GM18858 (cell line): Measurements from ENCODE around the gene SLC25A13.
A peak's percentile ranks its signal among the peaks of the same experiment; 100 is the strongest.
"Not testable (repeated sequence)": the region's sequence is repeated elsewhere in the genome, so short reads cannot be mapped to it uniquely, and the experiment has no call there.

Source experiments
- ATAC-seq: cut with Tn5 transposase; IDR thresholded peaks from one replicate; pipeline ENCODE4 v1.9.1; 2021; ENCODE audit not compliant: unreplicated experiment

Gene SLC25A13

DNA sequence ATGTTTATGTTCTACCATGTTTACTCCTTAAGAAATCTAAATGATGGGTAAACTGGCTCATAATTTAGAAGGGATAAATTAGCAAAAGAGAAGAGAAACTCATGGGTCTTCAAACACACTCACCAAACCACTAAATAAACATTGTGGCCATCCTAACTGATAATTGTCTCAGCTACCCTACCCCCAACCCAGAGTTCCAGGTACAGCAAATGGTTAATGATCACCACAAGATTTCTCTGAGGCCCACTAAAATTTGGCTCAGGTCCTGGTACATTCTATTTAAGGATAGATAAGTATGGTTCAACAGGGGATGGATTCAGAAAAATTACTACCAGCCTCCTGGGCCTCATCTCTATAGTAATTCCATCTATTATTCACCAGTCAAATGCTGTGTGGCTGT lies 21.4 kb downstream of the SLC25A13 start:
- ATAC-seq, result no peak

DNA sequence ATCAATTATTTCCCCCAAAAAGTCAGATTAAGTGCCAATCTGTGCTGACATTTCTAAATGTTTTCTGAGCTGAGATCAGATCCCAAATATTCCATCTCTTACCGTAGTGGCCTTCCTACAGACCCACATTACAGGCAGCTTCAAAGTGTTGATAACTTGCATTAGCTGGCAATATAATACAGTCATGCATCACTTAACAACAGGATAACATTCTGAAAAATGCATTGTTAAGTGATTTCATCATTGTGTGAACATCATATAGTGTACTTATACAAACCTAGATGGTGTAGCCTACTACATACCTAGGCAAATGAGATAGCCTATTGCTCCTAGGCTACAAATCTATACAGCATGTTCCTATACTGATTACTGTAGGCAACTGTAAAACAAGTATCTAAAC lies 22.4 kb downstream of the SLC25A13 start:
- no peak for ATAC-seq

DNA sequence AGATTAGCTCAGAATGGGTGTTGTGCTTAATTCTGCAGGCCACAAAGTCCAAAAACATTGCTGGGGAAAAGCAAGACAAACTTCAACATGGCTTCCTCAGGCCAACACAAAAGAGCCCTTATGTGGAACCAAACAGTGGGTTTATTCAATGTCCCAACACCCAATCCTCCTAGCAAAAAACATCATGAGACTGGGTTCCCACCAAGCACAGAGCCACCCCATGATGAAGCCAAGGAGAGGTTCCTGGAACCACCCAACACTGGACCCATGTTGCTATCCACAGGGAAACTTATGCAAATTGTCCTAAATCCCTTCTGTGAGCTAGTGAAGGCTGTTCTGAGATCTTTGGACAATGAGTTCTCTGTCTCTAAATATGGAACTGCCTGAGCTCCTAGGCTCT lies 24.0 kb downstream of the SLC25A13 start:
- no peak for ATAC-seq

DNA sequence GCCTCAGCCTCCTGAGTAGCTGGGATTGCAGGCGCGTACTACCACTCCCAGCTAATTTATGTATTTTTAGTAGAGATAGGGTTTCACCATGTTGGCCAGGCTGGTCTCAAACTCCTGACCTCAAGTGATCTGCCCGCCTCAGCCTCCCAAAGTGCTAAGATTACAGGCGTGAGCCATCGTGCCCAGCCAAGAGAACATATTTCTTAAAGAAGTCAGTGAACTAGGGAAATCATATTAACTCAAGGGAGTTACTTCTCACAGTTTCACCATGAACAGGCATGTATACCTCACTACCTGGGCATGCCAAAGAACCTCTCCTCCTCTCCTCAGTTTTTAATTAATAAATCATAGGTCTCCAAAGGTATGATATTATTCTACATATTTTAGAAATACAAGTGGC lies 24.5 kb downstream of the SLC25A13 start:
- not testable (repeated sequence) for ATAC-seq

DNA sequence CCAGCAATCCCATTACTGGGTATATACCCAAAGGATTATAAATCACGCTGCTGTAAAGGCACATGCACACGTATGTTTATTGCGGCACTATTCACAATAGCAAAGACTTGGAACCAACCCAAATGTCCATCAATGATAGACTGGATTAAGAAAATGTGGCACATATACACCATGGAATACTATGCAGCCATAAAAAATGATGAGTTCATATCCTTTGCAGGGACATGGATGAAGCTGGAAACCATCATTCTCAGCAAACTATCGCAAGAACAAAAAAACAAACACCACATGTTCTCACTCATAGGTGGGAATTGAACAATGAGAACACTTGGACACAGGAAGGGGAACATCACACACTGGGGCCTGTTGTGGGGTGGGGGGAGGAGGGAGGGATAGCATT lies 28.0 kb downstream of the SLC25A13 start:
- not testable (repeated sequence) for ATAC-seq

DNA sequence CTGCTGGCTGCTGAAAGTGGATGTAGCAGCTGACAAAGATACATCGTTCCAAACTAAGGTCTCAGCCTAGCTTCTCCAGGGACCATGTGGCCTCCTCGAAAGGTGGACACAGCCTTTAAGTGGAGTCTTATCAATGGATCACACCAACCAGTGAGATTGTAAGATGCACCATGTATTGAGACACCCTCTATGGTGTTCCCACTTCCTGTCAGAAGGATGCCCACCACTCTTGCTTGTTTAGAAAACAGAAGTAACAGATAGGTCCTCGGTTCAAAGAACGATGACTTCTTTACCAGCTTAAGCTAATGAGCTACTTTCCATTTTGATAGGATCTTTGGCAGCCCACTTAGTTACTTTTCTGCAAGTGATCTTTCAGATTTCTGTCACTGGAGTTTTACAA lies 34.3 kb downstream of the SLC25A13 start:
- no peak for ATAC-seq

DNA sequence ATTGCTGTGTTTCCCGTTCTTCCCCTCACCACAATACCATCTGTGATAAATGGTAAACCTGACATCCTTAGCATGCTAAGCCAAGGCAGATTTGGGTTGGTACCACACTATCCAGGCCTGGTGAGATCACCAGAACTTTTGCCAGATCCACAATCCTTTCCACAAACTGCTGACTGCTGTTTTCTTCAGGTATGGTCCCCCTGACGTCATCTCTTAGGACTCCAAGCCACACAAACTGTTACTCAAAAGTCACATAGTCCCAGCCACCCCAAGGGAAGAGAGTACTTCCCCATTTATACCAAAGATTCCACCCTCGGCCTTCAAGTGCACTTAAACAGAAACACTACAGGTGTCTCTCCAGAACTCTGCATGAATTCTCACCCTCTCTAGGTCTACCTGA lies 34.8 kb downstream of the SLC25A13 start:
- peak; percentile 28 for ATAC-seq

DNA sequence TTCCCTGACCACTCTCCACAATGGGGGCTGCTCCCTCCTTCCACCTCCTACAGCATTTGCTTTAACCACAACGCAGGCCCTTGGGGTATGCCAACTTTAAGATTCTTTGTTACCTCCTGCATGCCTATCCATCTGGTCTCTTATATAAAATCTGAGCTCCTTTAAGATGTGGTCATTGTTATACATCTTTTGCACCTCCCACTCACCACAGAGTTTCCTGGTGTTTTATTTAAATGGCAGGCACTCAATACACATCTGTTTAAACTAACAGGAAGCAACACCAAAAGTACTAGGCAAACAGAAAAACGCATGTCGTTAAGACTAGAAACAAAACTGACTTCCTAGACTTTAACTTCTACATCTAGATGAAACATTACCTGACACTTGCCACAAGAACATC lies 36.3 kb downstream of the SLC25A13 start:
- peak; percentile 67 for ATAC-seq

DNA sequence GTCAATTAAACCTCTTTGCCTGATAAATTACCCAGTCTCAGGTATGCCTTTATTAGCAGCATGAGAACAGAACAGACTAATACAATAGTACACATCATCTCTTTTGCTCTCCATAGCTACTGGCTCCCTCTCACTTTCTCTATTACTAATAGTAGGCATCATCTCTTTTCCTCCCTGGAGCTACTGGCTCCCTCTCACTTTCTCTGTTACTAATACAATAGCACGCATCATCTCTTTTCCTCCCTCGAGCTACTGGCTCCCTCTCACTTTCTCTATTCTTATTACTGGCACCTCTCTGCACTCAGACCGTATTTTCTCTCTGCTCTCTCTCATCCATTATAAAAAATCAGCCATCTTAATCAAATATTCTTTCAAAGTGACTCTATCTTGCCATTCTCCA lies 37.1 kb downstream of the SLC25A13 start:
- peak; percentile 59 for ATAC-seq

DNA sequence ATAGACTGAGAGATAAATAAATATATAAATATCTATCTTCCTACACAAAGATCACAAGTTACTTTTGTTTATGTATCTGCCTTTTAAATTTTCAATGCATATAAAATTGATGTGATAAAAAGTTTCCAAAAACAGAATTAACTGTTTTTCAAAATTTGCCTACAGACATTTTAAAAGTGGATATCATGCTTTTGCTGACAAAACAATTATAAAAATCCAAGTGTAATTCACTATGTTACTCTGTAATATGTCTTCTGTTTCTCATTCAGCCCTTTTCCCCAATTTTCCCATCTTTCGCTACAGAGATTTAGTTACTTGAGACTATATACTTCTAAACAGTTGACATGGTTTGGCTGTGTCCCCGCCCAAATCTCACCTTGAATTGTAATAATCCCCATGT lies 37.7 kb downstream of the SLC25A13 start:
- ATAC-seq, result no peak

DNA sequence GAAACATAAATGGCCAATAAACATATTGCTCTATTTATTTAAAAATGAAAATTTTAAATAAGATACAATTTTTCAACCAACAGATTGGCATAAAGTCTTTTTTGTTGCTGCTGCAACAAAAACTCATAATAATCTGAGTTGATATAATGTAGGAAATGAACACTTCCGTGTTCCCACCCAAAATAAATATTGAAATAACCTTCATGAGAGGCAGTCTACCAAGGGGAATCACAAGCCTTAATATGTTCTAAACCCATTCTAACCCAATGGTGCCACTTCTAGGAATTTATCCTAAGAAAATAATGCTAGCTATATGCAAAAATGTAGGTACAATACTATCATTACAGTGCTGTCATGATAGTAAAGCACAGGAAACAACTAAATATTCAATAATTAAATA lies 39.1 kb downstream of the SLC25A13 start:
- ATAC-seq, result no peak

DNA sequence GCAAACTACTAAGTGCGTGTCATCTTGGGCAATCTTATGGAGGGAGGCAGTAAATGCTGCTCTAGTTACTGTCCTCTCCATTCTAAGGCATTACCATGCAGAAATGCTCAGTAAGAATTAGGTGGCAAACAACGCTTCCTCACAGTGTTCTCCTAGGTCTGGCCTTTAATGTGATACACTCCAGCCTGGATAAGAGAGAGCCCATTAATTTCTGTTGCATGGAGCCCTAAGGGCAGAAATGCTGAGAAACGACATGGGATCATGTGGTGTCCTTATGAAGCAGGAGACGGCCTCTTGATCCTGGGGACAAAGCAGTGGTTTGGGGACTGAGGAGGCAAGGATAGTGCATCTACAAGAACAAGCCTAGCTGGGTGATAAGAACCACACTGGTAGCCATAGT lies 44.0 kb downstream of the SLC25A13 start:
- no peak for ATAC-seq

DNA sequence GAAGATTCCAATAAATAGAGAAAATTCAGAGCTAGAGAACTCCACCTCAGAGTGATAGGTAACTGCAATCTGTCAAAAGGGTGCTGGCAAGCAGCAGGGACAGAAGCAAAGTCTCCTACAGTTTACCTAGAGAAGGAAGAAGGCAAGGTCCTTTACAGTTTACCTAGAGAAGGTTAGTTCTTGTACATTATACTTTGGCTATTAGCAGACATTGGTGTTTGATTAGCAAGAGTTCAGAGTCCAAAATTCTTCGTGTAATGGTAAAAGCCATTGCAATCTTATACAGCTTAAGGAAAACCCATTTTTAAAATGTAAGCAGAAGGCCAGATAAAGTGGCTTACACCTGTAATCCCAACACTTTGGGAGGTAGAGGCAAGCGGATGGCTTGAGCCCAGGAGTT lies 45.9 kb downstream of the SLC25A13 start:
- ATAC-seq, result no peak

DNA sequence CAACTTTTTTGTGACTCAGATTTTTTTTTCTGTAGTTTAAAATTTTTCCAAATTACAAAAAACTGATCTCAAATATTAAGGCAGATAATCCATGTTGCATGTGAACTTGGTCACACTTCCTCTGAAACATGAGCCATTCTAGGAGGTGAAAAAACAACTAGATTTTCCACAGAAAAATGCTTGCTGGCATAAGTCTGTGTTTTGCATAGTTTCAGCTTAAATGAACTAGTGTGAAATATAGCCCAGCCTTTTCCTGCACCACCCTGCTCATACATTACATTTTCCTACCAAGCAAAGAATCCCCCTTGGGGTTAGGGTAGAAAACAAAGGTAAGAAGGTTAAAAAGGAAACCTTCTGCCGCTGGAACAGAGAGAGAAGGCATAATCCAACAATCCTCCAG lies 48.2 kb downstream of the SLC25A13 start:
- no peak for ATAC-seq

DNA sequence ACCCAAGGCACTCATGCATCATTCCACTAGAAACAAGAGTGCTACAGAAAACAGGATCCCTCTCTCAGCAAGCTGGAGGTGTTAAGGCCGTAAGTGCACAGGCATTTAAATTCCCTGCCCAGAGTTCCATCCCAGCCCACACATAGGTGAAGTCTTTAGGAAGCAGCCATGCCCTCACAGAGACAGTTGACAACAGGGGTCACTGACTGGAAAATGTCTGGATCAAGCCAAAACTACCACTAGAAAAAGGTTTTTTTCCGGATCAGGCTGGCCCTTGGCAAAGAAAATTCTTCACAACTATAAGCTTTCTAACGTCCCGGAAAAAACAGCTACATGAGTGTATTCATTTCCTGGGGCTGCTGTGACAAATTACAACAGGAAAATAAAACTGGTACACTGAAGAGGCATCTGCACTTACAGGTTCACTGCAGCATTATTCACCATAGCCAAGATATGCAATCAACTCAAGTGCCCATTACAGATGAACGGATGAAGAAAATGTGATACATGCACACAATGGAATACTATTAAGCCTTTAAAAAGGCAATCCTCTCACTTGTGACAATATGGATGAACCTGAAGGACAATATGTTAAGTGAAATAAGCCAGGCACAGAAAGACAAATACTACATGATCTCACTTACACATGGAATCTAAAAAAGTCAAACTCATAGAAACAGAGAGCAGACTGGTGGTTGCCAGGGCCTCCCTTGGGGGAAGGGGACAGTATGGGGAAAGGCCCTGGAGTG lies 52.5 kb downstream of the SLC25A13 start:
- ATAC-seq, result no peak

DNA sequence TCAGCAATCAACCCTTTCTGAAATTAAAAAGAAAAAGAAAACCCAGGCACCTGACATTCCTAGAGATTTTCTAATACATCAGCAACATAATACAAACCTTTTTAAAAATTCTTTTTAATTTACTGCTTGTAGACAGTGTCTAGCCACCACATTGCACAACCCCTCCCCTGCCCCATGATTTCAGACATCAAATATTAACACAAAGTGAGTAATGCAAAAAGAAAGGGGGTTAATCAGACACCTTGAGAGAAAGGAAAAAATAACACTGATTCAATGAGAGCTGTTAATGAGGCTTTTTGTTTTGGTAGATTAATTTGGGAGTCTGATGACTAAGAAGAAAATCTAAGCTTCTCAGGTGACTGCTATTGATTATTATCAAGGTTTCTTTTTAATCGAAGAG lies 55.3 kb downstream of the SLC25A13 start:
- no peak for ATAC-seq

DNA sequence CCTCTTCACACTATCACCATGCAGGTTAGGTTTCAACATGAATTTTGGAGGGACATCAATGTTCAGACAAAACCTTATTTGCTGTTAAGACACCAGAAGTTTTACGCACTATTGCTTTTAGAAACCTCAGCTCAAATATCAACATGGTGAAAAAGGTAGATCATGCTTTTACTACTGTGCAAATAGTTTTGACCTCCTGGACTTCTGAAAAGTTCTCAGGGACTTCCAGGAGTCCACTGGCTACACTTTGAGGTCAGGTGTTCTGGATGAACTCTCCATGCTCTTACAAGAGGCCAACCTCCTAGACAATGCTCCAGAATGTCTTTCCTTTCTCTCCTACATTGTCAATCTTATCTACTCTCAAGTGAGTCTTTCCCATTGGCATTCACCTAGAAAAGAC lies 55.9 kb downstream of the SLC25A13 start:
- no peak for ATAC-seq

DNA sequence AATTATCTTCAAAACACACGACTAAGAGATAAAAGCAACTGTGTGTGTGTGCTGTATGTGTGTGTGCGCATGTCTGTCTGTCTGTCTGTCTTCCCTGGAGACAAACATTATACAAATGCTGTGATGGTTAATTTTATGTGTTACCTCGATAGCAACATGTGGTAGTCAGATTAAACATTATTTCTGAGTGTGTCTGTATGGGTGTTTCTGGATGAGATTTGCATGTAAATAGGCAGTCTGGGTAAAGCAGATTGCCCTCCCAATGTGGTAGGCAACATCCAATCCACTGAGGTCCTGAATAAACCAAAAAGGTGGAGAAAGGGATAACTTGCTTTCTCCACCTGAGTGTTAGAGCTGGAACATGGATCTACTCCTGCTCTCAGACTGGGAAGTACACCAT lies 67.9 kb downstream of the SLC25A13 start:
- ATAC-seq, result no peak

DNA sequence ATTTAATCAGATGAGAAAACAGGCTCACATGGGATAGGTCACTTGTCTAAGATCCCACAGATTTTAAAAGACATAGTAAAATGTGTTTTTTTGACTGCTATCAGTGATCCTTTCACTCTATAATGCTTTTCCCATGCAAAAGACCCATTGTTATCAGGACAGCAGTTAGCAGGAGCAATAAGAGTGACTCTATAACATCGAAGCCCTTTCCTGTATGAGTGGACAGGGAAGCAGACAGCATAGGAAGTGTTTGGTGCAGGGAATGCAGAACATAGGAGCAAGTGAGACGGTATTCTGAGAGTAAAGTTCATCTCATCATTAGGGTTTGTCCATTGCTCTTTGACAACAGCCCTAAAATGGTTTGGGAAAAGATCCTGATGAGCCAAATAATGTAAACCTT lies 68.5 kb downstream of the SLC25A13 start:
- ATAC-seq, result no peak

DNA sequence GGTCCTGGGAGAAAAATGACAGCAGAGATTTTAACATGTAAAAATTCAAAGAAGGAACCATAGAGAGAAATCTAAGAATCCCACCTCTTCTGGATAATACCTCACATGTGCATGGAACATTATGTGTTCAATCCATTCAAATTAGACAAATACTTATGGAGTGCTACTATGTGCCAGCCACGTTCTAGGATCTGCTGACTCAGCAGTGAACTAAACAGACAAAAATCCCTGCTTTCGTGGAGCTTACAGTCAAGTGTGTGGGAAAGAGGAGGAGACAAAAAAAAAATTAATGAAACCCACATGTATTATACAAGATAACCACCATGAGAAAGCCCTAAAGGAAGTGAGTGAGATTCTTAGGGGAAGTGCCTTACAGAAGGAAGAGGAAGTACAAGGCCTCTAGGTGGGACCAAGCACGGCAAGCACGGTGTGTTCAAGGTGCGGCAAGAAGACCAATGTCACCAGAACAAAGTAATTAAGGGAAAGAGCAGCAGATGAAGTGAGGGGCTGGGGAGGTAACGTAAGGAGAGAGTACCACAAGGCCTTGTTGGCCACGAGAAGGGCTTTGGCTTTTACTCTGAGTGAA lies 71.0 kb downstream of the SLC25A13 start:
- no peak for ATAC-seq

DNA sequence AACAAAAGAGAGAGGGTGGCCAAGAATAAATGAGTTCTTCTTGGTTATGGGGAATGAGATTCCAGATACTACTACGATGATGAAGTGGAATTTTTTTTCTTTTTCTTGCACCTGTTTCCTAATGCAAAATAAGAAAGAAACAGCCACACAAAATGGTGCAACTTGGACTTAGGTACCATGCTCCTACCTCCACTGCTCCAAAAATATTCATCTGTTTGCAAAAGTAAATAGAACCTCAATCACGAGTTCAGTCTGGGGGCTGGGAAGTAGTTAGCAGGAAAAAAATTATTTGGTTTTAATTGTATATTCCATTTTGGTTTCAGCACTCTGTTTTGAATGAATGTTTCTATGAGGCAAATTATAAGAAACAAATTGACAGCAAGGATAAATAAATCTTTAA lies 73.5 kb downstream of the SLC25A13 start:
- no peak for ATAC-seq

DNA sequence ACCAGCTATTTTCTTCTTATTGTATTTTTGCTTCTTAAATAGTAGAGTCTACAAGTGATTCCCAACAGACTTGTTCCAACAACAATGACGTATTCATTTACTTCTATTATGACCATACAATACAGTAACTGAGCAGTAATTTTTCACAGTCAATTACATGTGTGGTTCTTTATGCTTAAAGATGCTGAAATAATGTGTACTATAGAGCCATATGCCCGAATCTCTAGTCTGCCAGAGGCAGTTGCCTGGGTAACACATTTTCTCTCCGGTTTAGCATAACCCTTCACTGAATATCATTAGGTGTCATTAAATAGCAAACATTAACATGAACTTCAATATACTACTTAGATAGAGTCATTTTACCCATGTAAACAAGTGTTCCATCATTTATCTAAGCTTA lies 75.0 kb downstream of the SLC25A13 start:
- no peak for ATAC-seq

DNA sequence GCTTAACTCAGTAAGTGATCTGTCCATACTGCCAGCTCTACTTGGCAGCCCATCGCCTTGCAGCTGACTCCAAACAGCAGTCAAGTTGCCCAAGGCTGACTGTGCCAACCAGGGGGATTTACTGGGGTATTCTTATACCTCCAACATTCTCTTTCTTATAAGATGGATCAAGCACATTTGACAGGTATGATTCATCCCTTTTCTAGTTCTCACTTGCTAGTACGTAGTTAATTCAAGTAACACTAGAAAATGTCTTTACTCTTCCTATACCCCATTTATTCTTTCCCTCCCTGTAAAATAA lies 77.0 kb downstream of the SLC25A13 start:
- no peak for ATAC-seq
